Mammary epithelial cell (primary cell): Measurements from ENCODE around the gene FBXL7.

Source experiments
- CTCF ChIP-seq, 2 donors: IDR thresholded peaks in 1 of 2; conservative IDR thresholded peaks in 1 of 2; 2 replicates each; pipeline ENCODE4 v1.5.1; 2011 to 2012; ENCODE audit warnings: inconsistent platforms in 2 of 2, low read length in 2 of 2, mild to moderate bottlenecking in 2 of 2, control low read depth in 1 of 2, low read depth in 1 of 2; ENCODE audit not compliant: insufficient read depth in 1 of 2; ENCODE audit errors: extremely low read depth in 1 of 2
- EZH2 ChIP-seq: IDR thresholded peaks from 2 replicates; pipeline ENCODE4 v1.6.1; 2012; ENCODE audit warnings: low read length, inconsistent platforms, borderline replicate concordance

DNA sequence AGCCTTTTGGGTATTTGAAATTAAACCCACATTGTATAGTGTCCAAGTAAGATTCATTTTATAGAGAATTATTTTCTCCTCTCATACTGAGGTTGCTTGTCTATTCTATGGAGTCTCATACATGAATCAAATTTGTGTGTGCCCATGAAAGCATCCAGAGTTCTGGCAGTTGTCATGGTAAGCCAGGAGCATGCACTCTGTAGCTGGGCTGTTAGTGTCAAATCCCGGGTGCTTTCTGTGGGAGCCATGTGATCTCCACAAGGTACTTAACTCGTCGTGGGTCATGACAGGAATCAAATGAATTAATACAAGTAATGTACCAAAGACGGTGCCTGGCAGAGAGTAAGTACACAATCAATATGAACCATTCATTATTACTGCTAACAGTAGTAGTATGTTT lies 58.7 kb downstream of the FBXL7 start:
- TF ChIP-seq CTCF (conservative IDR thresholded peaks at IDR 0.05 in 1 of 2, IDR thresholded peaks at IDR 0.05 in 1 of 2; ENCODE audit: extremely low read depth in 1 of 2, insufficient read depth in 1 of 2, low read depth in 1 of 2, low read length in 2 of 2) = no peak
- TF ChIP-seq EZH2 = no peak
